HG03442 (cell line): Measurements from ENCODE around the gene ATXN2.
"Not testable (repeated sequence)": the region's sequence is repeated elsewhere in the genome, so short reads cannot be mapped to it uniquely, and the experiment has no call there.

Source experiments
- ATAC-seq: cut with Tn5 transposase; IDR thresholded peaks from one replicate; pipeline ENCODE4 v1.9.1; 2021; ENCODE audit warnings: mild to moderate bottlenecking, moderate library complexity; ENCODE audit not compliant: unreplicated experiment

Gene ATXN2

DNA sequence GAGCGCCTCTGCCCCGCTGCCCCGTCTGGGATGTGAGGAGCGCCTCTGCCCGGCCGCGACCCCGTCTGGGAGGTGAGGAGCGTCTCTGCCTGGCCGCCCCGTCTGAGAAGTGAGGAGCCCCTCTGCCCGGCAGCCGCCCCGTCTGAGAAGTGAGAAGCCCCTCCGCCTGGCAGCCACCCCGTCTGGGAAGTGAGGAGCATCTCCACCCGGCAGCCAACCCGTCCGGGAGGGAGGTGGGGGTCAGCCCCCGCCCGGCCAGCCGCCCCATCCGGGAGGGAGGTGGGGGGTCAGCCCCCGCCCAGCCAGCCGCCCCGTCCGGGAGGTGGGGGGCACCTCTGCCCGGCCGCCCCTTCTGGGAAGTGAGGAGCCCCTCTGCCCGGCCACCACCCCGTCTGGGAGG, 91.9 kb downstream of the ATXN2 start:
- not testable (repeated sequence) for ATAC-seq

GRCh38 chr12:111506260-111506659, 92.9 kb downstream of the ATXN2 start:
- no peak for ATAC-seq

GRCh38 chr12:111505601-111506036, 93.5 kb downstream of the ATXN2 start:
- ATAC-seq: no peak

GRCh38 chr12:111503116-111503515, 96.0 kb downstream of the ATXN2 start:
- ATAC-seq: no peak

- no peak for ATAC-seq
Observed at GRCh38 chr12:111494676-111495075, 104.4 kb downstream of the ATXN2 start.

GRCh38 chr12:111492979-111493378, 106.1 kb downstream of the ATXN2 start:
- ATAC-seq: not testable (repeated sequence)

DNA sequence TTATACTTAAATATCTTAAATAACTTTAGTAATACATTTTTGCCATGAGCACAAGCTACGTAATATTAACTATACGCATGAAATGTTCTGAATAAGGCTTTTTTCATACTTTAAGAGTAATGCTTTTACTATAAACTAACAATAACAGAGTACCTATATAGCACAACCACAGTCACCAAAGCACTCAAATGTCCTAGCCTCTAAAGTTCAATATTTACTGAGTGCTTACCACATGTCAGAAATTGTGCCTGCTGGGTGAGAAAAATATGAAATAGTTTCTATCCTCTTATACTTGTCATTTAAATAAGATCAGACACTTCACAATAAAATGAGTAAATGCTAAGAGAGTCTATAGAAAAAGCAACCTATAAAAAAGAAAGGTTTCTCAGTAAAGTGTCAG, 110.3 kb downstream of the ATXN2 start:
- ATAC-seq: no peak

DNA sequence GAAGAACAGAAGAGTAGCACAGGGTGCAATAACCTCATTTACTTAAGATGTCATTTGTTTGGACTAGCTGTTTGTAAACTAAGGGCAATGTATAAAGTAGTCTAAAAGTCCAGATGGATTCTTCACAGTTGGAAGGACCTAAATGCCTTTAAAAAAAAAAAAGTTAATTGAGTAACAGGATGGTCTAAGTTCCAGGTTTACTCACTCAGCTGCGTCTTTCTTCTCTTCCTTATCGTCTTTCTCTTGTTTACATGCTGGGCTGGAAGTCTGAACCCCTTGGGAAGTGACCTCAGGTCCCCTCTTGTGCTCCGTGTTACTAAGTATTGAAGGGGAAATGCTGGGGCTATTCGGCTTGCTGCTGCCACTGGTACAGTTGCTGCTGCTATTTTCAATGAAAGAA, 110.8 kb downstream of the ATXN2 start:
- no peak for ATAC-seq

DNA sequence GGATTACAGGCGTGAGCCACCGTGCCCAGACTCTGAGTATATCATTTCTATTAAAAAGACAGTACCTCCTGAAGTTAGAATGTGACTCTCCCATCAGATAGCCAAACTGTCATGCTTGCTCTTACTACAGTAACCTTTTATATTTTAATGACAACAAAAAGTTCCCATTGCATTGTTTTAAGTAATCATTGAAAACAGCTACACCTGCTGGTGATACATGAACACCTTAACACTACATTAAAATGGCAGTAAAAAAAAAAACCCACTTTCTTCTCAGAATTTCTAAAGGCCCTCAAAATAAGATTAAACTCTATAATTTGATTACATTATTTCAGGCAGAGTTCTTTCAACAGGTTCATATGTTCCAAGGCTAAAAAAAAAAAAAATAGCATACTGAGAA, 116.7 kb downstream of the ATXN2 start:
- no peak for ATAC-seq

DNA sequence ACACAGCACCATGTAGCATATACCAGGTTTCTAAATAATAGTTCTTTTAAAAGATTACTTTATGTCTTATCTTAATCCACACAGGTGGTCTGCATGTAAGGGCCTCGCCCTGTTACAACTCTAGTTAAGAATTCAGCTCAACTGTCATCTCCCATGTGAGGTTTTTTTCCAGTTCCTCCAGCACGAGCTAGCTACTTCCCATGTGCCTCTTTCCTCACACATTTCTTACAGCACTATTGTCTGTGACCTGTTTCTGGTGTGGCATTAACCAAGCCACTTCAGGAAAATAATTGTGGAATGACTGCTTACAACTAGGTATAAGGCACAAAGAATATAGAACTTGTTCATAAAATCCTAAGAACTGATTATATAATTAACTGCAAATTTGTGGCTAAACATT, 127.9 kb downstream of the ATXN2 start:
- ATAC-seq: no peak

GRCh38 chr12:111469401-111469800, 129.7 kb downstream of the ATXN2 start:
- ATAC-seq: no peak

DNA sequence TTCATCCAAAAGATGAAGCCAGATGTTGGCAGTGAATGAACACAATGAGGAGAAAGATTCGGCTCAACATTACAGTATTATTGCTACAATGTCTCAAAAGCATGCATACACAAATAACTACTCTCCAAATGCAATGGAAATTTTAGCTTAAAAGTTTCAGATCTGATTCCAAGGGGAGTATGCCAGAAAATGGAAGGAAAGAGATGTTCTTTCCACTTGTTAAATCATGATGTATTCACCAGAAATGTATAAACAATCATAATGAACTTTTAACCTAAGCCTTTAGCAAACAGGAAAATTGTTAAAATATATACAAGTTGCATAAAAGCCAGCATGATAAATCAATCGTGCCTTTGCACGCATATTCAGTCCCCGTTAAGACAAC, 131.3 kb downstream of the ATXN2 start:
- no peak for ATAC-seq

GRCh38 chr12:111467092-111467856, 131.8 kb downstream of the ATXN2 start:
- no peak for ATAC-seq

DNA sequence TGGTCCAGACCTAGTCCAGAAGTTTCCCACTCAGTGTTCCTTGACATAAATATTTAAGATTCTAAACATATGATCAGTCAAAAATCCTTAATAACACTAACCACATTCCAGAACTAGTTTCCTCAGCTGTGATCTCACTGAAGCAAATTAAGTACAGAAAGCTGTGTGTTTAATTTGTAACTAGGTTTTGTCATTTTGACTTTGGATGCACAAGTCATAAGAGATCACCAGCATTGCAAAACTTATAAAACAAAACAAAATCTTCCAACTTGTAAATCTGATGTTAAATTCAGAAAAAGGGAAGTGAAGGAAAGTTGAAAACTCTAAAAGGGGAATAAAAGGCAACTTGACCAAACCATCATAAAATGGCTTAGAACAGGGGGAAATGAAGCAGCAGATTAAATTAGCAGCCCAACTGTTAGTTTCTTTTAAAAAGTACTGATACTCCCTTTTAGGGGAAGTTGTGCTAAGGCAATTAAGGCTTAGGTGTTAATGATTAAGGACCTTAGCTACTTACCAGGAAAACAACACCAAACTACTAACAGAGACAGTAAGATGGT, 136.8 kb downstream of the ATXN2 start:
- no peak for ATAC-seq

GRCh38 chr12:111460111-111460510, 139.0 kb downstream of the ATXN2 start:
- not testable (repeated sequence) for ATAC-seq

DNA sequence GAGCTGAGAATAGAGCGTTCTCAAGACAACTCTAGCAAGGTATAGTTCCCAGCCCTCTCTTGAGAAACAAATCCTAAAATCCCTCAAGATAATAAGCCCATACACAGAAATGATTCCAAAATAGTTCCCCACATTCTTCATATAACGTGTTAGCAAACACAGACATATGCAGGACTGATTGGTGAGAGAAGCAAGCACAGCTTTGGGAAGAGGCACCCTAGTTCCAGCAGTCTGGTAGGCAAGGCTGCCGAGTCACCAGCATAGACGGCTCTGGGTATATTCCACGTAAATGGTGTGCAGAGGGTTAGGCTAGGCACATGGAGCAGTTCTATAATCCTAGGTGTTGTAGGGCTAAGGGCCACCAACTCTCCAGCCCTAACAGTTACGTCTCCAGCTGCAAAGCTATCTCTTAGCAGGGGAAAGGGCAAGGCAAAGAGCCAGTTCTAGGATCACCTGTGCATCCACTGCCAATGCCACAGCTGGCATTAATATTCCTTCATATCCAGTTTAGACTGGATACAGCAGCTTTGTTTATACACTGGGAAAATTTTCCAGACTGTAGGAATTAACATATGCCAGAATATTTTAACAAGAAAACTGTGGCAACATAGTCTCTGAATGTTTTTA, 140.5 kb downstream of the ATXN2 start:
- no peak for ATAC-seq

DNA sequence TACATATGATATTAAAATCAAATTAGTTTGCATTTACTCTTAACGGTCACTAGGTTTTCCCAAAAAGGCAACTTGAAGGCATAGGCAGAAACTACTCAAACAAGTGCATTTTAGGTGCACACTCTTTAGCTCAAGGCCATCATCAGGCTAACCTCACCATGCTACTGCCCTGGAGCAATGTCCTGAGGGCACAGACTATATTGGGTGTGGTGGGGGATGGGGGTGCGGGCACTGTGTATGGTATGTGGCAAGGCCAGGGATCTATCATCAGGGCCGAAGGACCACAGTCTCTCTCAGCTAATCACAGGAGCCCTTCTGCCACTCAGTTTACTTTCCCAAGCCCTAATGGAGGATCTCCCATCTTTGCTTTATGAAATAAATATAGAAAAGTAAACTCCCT, 141.5 kb downstream of the ATXN2 start:
- ATAC-seq: no peak

DNA sequence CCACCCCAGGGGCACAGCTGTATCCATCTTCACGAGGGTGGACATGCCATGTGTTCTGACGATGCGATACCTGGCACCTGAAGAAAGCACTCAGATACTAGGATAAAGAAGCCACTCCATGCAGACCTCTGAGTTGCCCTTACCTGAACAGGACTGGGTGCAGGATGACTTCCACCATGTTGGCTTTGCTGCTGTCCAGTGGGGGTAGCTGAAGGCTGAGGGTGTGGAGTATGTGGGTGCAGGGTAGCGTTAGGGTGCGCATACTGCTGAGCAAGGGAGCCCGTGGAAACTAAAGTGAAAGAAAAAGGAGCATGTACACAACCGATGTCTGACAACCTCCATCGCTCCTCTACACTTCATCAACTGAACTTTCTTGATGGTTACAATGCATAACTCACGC, 142.0 kb downstream of the ATXN2 start:
- ATAC-seq: no peak

GRCh38 chr12:111455448-111456320, 143.4 kb downstream of the ATXN2 start:
- ATAC-seq: no peak

GRCh38 chr12:111454716-111455447, 144.2 kb downstream of the ATXN2 start:
- ATAC-seq: no peak

- ATAC-seq: no peak
Observed at GRCh38 chr12:111454311-111454710, 144.8 kb downstream of the ATXN2 start.
